Measurements from ENCODE around the gene XRRA1.
"Not testable (repeated sequence)": the region's sequence is repeated elsewhere in the genome, so short reads cannot be mapped to it uniquely, and the experiment has no call there.

GRCh38 chr11:74893015-74893414 lies 55.9 kb downstream of the XRRA1 start:
- not testable (repeated sequence) for TF ChIP-seq POLR2A (IDR thresholded peaks at IDR 0.05)
- TF ChIP-seq, protein P1, sequence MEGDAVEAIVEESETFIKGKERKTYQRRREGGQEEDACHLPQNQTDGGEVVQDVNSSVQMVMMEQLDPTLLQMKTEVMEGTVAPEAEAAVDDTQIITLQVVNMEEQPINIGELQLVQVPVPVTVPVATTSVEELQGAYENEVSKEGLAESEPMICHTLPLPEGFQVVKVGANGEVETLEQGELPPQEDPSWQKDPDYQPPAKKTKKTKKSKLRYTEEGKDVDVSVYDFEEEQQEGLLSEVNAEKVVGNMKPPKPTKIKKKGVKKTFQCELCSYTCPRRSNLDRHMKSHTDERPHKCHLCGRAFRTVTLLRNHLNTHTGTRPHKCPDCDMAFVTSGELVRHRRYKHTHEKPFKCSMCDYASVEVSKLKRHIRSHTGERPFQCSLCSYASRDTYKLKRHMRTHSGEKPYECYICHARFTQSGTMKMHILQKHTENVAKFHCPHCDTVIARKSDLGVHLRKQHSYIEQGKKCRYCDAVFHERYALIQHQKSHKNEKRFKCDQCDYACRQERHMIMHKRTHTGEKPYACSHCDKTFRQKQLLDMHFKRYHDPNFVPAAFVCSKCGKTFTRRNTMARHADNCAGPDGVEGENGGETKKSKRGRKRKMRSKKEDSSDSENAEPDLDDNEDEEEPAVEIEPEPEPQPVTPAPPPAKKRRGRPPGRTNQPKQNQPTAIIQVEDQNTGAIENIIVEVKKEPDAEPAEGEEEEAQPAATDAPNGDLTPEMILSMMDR (IDR thresholded peaks at IDR 0.05) = not testable (repeated sequence)

Data from uterus (tissue), 2 donors.